H9 (cell line): ENCODE measurements around the gene INSYN2B. TPM values are rescaled to one million over a fixed set of nuclear protein-coding genes. Genes with fewer than 3 reads are reported as not detected.

Experiments used
- DNase-seq: peaks from one replicate; pipeline ENCODE4 v3.0.0-alpha.2; 2017
- H2AFZ ChIP-seq: one replicate; pipeline ENCODE4 v1.6.1; 2013; ENCODE audit warnings: mild to moderate bottlenecking, low read length, control low read depth, moderate library complexity
- H2AK5ac ChIP-seq: 2 replicates; pipeline ENCODE4 v1.6.1; 2013; ENCODE audit warnings: low read length, control low read depth, mixed read lengths; ENCODE audit not compliant: insufficient read length
- H2BK120ac ChIP-seq: one replicate; pipeline ENCODE4 v1.6.1; 2013; ENCODE audit warnings: low read depth, mild to moderate bottlenecking, low read length, control low read depth, inconsistent platforms; ENCODE audit not compliant: poor library complexity, severe bottlenecking
- H2BK12ac ChIP-seq: 2 replicates; pipeline ENCODE4 v1.6.1; 2013; ENCODE audit warnings: low read length, control low read depth, mixed read lengths, low read depth; ENCODE audit not compliant: insufficient read length
- H2BK15ac ChIP-seq: 2 replicates; pipeline ENCODE4 v1.6.1; 2013; ENCODE audit warnings: low read depth, low read length, control low read depth
- H2BK20ac ChIP-seq: one replicate; pipeline ENCODE4 v1.6.1; 2013; ENCODE audit warnings: low read depth, mild to moderate bottlenecking, low read length, control low read depth, inconsistent platforms; ENCODE audit not compliant: poor library complexity, severe bottlenecking
- H2BK5ac ChIP-seq: 2 replicates; pipeline ENCODE4 v1.6.1; 2013; ENCODE audit warnings: low read length, control low read depth, mixed read lengths; ENCODE audit not compliant: insufficient read length
- H3K14ac ChIP-seq: 2 replicates; pipeline ENCODE4 v1.6.1; 2013; ENCODE audit warnings: low read length, control low read depth; ENCODE audit not compliant: insufficient read depth
- H3K18ac ChIP-seq: 2 replicates; pipeline ENCODE4 v1.6.1; 2013; ENCODE audit warnings: low read depth, mild to moderate bottlenecking, mixed read lengths, low read length, control low read depth; ENCODE audit not compliant: insufficient read length
- H3K23ac ChIP-seq: 2 replicates; pipeline ENCODE4 v1.6.1; 2013; ENCODE audit warnings: low read length, control low read depth, mixed read lengths, low read depth; ENCODE audit not compliant: insufficient read length
- H3K23me2 ChIP-seq: 2 replicates; pipeline ENCODE4 v1.6.1; 2013; ENCODE audit warnings: low read depth, mild to moderate bottlenecking, mixed read lengths, low read length, control low read depth; ENCODE audit not compliant: insufficient read length, poor library complexity, severe bottlenecking
- H3K27ac ChIP-seq: 2 replicates; pipeline ENCODE4 v1.5.1; 2013; ENCODE audit warnings: low read length, control low read depth, mixed read lengths, low read depth; ENCODE audit not compliant: insufficient read length
- H3K27me3 ChIP-seq: 2 replicates; pipeline ENCODE4 v1.6.1; 2013; ENCODE audit warnings: low read length, control low read depth, inconsistent platforms; ENCODE audit not compliant: insufficient read depth
- H3K4ac ChIP-seq: 2 replicates; pipeline ENCODE4 v1.6.1; 2013; ENCODE audit warnings: low read depth, mild to moderate bottlenecking, control low read depth, inconsistent platforms, low read length, moderate library complexity
- H3K4me1 ChIP-seq: 2 replicates; pipeline ENCODE4 v1.6.1; 2013; ENCODE audit warnings: low read length, control low read depth, inconsistent platforms; ENCODE audit not compliant: insufficient read depth
- H3K4me2 ChIP-seq: 2 replicates; pipeline ENCODE4 v1.6.1; 2013; ENCODE audit warnings: low read length, control low read depth, mixed read lengths; ENCODE audit not compliant: insufficient read length, insufficient read depth
- H3K56ac ChIP-seq: 2 replicates; pipeline ENCODE4 v1.6.1; 2013; ENCODE audit warnings: low read depth, mild to moderate bottlenecking, mixed read lengths, low read length, control low read depth; ENCODE audit not compliant: insufficient read length
- H3K79me1 ChIP-seq: 2 replicates; pipeline ENCODE4 v1.6.1; 2013; ENCODE audit warnings: low read depth, mild to moderate bottlenecking, moderate library complexity, low read length, control low read depth, inconsistent platforms; ENCODE audit not compliant: insufficient read depth, poor library complexity, severe bottlenecking
- H3K79me2 ChIP-seq: 2 replicates; pipeline ENCODE4 v1.6.1; 2013; ENCODE audit warnings: low read length, control low read depth, inconsistent platforms; ENCODE audit not compliant: insufficient read depth
- H3K9ac ChIP-seq: 2 replicates; pipeline ENCODE4 v1.6.1; 2013; ENCODE audit warnings: low read length, control low read depth, mixed read lengths; ENCODE audit not compliant: insufficient read length; ENCODE audit errors: extremely low read depth
- H3K9me3 ChIP-seq: one replicate; pipeline ENCODE4 v1.6.1; 2013; ENCODE audit warnings: low read depth, low read length, inconsistent platforms; ENCODE audit not compliant: control insufficient read depth
- H3T11ph ChIP-seq: one replicate; pipeline ENCODE4 v1.6.1; 2013; ENCODE audit warnings: mild to moderate bottlenecking, low read length, control low read depth, inconsistent platforms
- H4K20me1 ChIP-seq: one replicate; pipeline ENCODE4 v1.6.1; 2013; ENCODE audit not compliant: control insufficient read depth, insufficient read length, insufficient read depth
- H4K5ac ChIP-seq: 2 replicates; pipeline ENCODE4 v1.6.1; 2013; ENCODE audit warnings: low read depth, mild to moderate bottlenecking, mixed read lengths, low read length, control low read depth; ENCODE audit not compliant: insufficient read length
- H4K8ac ChIP-seq: replicated peaks from 2 replicates; pipeline ENCODE4 v1.6.1; 2013; ENCODE audit warnings: low read length, control low read depth, mixed read lengths, low read depth; ENCODE audit not compliant: insufficient read length
- H4K91ac ChIP-seq: 2 replicates; pipeline ENCODE4 v1.6.1; 2013; ENCODE audit warnings: low read depth, mild to moderate bottlenecking, moderate library complexity, mixed read lengths, low read length, control low read depth; ENCODE audit not compliant: insufficient read length
- H3K27ac Mint-ChIP-seq, 3 experiments: 2 replicates in 2 of 3; 3 replicates in 1 of 3; pipeline ENCODE4 v1.8.0; 2020 to 2021; ENCODE audit warnings: mixed read lengths in 3 of 3, mild to moderate bottlenecking in 1 of 3, moderate library complexity in 1 of 3
- H3K27me3 Mint-ChIP-seq: 2 replicates; pipeline ENCODE4 v1.8.0; 2021; ENCODE audit warnings: low read depth, mild to moderate bottlenecking, moderate library complexity, mixed read lengths
- H3K36me3 Mint-ChIP-seq, 3 experiments: 2 replicates in 2 of 3; 3 replicates in 1 of 3; pipeline ENCODE4 v1.8.0; 2020 to 2021; ENCODE audit warnings: low read depth in 3 of 3, mixed read lengths in 3 of 3; ENCODE audit not compliant: insufficient read depth in 1 of 3
- H3K4me1 Mint-ChIP-seq, 2 experiments: 2 replicates each; pipeline ENCODE4 v1.8.0; 2020; ENCODE audit warnings: mixed read lengths in 2 of 2
- H3K4me3 Mint-ChIP-seq, 2 experiments: 2 replicates in 1 of 2; 3 replicates in 1 of 2; pipeline ENCODE4 v1.8.0; 2020 to 2021; ENCODE audit warnings: mild to moderate bottlenecking in 2 of 2, mixed read lengths in 2 of 2, moderate library complexity in 1 of 2
- H3K9me3 Mint-ChIP-seq, 2 experiments: 2 replicates in 1 of 2; 3 replicates in 1 of 2; pipeline ENCODE4 v1.8.0; 2020; ENCODE audit warnings: mild to moderate bottlenecking in 2 of 2, mixed read lengths in 2 of 2, moderate library complexity in 1 of 2
- CTCF ChIP-seq: fragments of 200-600 bp; sonication (generic); conservative IDR thresholded peaks from 3 replicates; pipeline ENCODE4 v1.8.0; 2021; ENCODE audit warnings: antibody characterized with exemption, mild to moderate bottlenecking
- WGBS: extraction: QIAGEN DNeasy Blood & Tissue Kit; methylation state at CpG from one replicate; pipeline ENCODE4 v1.1.7; 2013; ENCODE audit warnings: missing lambda C conversion rate, low lambda C conversion rate, mixed read lengths; ENCODE audit not compliant: insufficient read length; ENCODE audit errors: extremely low coverage; 5-methylcytosine and 5-hydroxymethylcytosine counted together
- total RNA-seq: library from RNA; stranded (reverse); gene quantifications from 2 replicates; pipeline ENCODE4 v1.2.1, GENCODE V29; 2021

INSYN2B gene
- total RNA-seq, 1 experiment from 2014 or later: not detected

- Histone ChIP-seq H3K4me1 (peaks cover 5% of the 10 kb centered on the region), H2BK120ac (no peak overlapping the region), H3K14ac (no peak overlapping the region), H3K23me2 (no peaks in the 10 kb centered on the region), H4K91ac (no peak overlapping the region), H2AFZ (no peak overlapping the region), H2BK15ac (no peak overlapping the region), H3K23ac (no peak overlapping the region), H3K27me3 (no peaks in the 10 kb centered on the region), H3K9ac (no peak overlapping the region), H4K20me1 (no peaks in the 10 kb centered on the region), H3K27ac (no peak overlapping the region), H3K79me2 (no peaks in the 10 kb centered on the region), H3T11ph (no peak overlapping the region), H4K8ac (no peak overlapping the region), H2BK5ac (no peak overlapping the region), H2BK20ac (no peak overlapping the region), H3K9me3 (no peaks in the 10 kb centered on the region), H4K5ac (no peak overlapping the region), H2BK12ac (no peak overlapping the region), H3K4ac (no peak overlapping the region), H3K79me1 (no peaks in the 10 kb centered on the region), H3K18ac (no peak overlapping the region), H3K56ac (no peak overlapping the region), H3K4me2 (no peak overlapping the region), H2AK5ac (no peak overlapping the region)
- Mint-ChIP-seq H3K9me3 (no peaks in the 10 kb centered on the region), H3K27me3 (peaks cover 5% of the 10 kb centered on the region), H3K4me3 (no peak overlapping the region), H3K4me1 (peaks cover 20 to 25% of the 10 kb centered on the region in 2 experiments), H3K36me3 (no peaks in the 10 kb centered on the region), H3K27ac (no peak overlapping the region)
- no peak for TF ChIP-seq CTCF
- no CpG with 5 or more reads among the region's 2 CpGs for WGBS
- DNase-seq: no peak
These were observed 19.6 kb downstream of the INSYN2B start for GRCh38 chr5:169960659-169961058.
